Neural cell (in vitro differentiated cells): Measurements from ENCODE around the gene NKD2.

Source experiments
- EP300 ChIP-seq: fragments of 450-650 bp; conservative IDR thresholded peaks from 2 replicates; pipeline ENCODE4 v1.6.1; 2014; ENCODE audit warnings: antibody characterized with exemption, mild to moderate bottlenecking, moderate library complexity; ENCODE audit not compliant: poor library complexity, severe bottlenecking
- EZH2 ChIP-seq: fragments of 200-600, 300-800 bp; shearing (Covaris generic), sonication (generic); IDR thresholded peaks from 2 replicates; pipeline ENCODE4 v1.6.1; 2014; ENCODE audit warnings: antibody characterized with exemption, low read length, borderline replicate concordance, mild to moderate bottlenecking; ENCODE audit not compliant: insufficient read depth, poor library complexity, severe bottlenecking
- MXI1 ChIP-seq: fragments of 450-650 bp; conservative IDR thresholded peaks from 2 replicates; pipeline ENCODE4 v1.6.1; 2014; ENCODE audit warnings: antibody characterized with exemption, mild to moderate bottlenecking; ENCODE audit not compliant: poor library complexity, severe bottlenecking
- POLR2AphosphoS5 ChIP-seq: IDR thresholded peaks from 2 replicates; pipeline ENCODE4 v1.6.1; 2012
- RAD21 ChIP-seq: fragments of 450-650 bp; conservative IDR thresholded peaks from 2 replicates; pipeline ENCODE4 v1.6.1; 2014; ENCODE audit warnings: antibody characterized with exemption, mild to moderate bottlenecking, moderate library complexity
- SMC3 ChIP-seq: fragments of 450-650 bp; conservative IDR thresholded peaks from 2 replicates; pipeline ENCODE4 v1.6.1; 2014; ENCODE audit warnings: antibody characterized with exemption, mild to moderate bottlenecking, moderate library complexity; ENCODE audit not compliant: poor library complexity
- TAF1 ChIP-seq: IDR thresholded peaks from 2 replicates; pipeline ENCODE4 v1.6.1; 2012; ENCODE audit warnings: low read depth
- TF ChIP-seq, protein P1 (sequence below): fragments of 450-650 bp; IDR thresholded peaks from 2 replicates; pipeline ENCODE4 v1.5.1; 2014; ENCODE audit warnings: antibody characterized with exemption, mild to moderate bottlenecking, moderate library complexity; ENCODE audit not compliant: poor library complexity, severe bottlenecking
- TF ChIP-seq, protein P2 (sequence below): IDR thresholded peaks from 2 replicates; pipeline ENCODE4 v1.6.1; 2012; ENCODE audit warnings: borderline replicate concordance

DNA sequence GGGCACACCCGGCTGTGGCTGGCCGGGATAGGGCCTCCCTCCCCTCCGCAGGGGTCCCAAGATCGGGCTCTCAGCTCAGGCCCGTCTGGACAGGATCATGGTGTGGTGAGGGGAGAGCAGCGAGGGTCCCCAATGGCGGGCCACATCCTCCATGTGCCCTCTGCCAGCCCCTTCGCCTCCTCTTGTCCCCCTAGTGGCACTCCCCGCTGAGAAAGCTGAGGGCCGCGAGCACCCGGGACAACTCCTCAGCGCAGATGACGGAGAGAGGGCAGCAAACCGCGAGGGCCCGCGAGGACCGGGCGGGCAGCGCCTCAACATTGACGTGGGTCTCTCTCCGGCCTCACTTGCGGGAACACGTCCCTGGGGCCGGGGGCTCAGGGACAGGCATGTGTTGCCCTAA lies 24.6 kb downstream of the NKD2 start:
- TF ChIP-seq EZH2 = no peak
- TF ChIP-seq POLR2AphosphoS5 = no peak
- TF ChIP-seq, protein P1, sequence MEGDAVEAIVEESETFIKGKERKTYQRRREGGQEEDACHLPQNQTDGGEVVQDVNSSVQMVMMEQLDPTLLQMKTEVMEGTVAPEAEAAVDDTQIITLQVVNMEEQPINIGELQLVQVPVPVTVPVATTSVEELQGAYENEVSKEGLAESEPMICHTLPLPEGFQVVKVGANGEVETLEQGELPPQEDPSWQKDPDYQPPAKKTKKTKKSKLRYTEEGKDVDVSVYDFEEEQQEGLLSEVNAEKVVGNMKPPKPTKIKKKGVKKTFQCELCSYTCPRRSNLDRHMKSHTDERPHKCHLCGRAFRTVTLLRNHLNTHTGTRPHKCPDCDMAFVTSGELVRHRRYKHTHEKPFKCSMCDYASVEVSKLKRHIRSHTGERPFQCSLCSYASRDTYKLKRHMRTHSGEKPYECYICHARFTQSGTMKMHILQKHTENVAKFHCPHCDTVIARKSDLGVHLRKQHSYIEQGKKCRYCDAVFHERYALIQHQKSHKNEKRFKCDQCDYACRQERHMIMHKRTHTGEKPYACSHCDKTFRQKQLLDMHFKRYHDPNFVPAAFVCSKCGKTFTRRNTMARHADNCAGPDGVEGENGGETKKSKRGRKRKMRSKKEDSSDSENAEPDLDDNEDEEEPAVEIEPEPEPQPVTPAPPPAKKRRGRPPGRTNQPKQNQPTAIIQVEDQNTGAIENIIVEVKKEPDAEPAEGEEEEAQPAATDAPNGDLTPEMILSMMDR = no peak
- no peak for TF ChIP-seq RAD21
- TF ChIP-seq, protein P2, sequence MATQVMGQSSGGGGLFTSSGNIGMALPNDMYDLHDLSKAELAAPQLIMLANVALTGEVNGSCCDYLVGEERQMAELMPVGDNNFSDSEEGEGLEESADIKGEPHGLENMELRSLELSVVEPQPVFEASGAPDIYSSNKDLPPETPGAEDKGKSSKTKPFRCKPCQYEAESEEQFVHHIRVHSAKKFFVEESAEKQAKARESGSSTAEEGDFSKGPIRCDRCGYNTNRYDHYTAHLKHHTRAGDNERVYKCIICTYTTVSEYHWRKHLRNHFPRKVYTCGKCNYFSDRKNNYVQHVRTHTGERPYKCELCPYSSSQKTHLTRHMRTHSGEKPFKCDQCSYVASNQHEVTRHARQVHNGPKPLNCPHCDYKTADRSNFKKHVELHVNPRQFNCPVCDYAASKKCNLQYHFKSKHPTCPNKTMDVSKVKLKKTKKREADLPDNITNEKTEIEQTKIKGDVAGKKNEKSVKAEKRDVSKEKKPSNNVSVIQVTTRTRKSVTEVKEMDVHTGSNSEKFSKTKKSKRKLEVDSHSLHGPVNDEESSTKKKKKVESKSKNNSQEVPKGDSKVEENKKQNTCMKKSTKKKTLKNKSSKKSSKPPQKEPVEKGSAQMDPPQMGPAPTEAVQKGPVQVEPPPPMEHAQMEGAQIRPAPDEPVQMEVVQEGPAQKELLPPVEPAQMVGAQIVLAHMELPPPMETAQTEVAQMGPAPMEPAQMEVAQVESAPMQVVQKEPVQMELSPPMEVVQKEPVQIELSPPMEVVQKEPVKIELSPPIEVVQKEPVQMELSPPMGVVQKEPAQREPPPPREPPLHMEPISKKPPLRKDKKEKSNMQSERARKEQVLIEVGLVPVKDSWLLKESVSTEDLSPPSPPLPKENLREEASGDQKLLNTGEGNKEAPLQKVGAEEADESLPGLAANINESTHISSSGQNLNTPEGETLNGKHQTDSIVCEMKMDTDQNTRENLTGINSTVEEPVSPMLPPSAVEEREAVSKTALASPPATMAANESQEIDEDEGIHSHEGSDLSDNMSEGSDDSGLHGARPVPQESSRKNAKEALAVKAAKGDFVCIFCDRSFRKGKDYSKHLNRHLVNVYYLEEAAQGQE = no peak
- no peak for TF ChIP-seq EP300
- TF ChIP-seq TAF1 = no peak
- no peak for TF ChIP-seq SMC3
- no peak for TF ChIP-seq MXI1
